SK-N-SH treated with all-trans-retinoic acid at 6 μM for 48 hours (cell line): ENCODE data around the gene SOCS3.

Experiments
- PATZ1 ChIP-seq: fragments of 250-450 bp; sonication (Bioruptor Pico); IDR thresholded peaks from 2 replicates; pipeline ENCODE4 v1.8.0; 2020; ENCODE audit warnings: mild to moderate bottlenecking, moderate library complexity, borderline replicate concordance
- ZFP3 ChIP-seq: fragments of 250-450 bp; sonication (Bioruptor Pico); IDR thresholded peaks from 2 replicates; pipeline ENCODE4 v1.5.0; 2020; ENCODE audit warnings: mild to moderate bottlenecking, moderate library complexity
- TF ChIP-seq, protein P1 (sequence below): fragments of 250-450 bp; sonication (Bioruptor Pico); IDR thresholded peaks from 2 replicates; pipeline ENCODE4 v1.5.1; 2020; ENCODE audit warnings: low read depth, mild to moderate bottlenecking, moderate library complexity

DNA sequence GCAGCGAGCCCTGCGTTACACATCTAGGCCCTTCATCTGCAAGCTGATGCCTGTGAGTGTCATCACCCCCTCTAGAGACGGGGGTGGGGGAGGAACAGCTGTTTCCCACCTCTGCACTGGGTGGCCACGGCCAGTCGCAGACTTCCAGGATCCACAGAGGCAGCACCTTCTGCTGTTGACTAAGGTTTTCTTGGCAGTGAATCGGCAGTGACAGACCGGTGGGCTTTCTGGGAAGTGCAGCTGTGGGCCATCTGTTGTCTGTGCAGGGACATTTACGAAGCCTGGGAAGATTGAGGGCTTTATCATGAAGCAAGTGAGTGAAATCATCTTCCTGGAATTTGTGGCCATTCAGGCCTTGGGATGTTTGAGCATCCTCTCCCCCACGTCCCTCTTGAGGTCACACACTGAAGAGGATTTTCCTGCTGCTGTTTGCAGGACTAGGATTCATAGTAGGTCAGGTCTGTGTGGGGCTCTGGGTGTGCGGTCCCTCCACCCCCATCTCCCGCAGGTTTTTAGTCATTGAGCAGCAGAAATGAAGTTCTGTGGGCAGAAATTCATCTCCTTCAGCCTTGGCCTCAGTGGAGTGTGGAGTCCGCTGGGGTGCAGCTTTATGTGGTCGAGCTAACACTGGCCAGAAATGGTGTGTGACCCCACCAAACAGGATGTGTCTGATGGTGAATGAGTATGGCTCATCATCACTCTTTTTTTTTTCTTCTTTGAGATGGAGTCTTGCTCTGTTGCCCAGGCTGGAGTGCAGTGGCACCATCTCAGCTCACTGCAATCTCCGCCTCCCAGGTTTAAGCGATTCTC is 30.6 kb upstream of the SOCS3 start:
- TF ChIP-seq, protein P1, sequence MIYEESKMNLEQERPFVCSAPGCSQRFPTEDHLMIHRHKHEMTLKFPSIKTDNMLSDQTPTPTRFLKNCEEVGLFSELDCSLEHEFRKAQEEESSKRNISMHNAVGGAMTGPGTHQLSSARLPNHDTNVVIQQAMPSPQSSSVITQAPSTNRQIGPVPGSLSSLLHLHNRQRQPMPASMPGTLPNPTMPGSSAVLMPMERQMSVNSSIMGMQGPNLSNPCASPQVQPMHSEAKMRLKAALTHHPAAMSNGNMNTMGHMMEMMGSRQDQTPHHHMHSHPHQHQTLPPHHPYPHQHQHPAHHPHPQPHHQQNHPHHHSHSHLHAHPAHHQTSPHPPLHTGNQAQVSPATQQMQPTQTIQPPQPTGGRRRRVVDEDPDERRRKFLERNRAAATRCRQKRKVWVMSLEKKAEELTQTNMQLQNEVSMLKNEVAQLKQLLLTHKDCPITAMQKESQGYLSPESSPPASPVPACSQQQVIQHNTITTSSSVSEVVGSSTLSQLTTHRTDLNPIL (CRISPR knock-in tag): peak; percentile 85; the same call in 1 of the 2 replicates
- TF ChIP-seq ZFP3: no peak
- no peak for TF ChIP-seq PATZ1
